Testis (tissue), 3 donors: Measurements from ENCODE around the gene SERP2. TPM values are rescaled to one million over a fixed set of nuclear protein-coding genes. Genes with fewer than 3 reads are reported as not detected.

Source experiments
- DNase-seq: peaks from one replicate; pipeline ENCODE4 v3.0.0-alpha.2; 2019
- H3K27ac ChIP-seq, 2 donors: fragments of 200-600 bp; sonication (generic); one replicate each; pipeline ENCODE4 v1.5.1; 2019
- H3K27me3 ChIP-seq: fragments of 200-600 bp; sonication (generic); one replicate; pipeline ENCODE4 v1.5.1; 2019
- H3K36me3 ChIP-seq: fragments of 200-600 bp; sonication (generic); one replicate; pipeline ENCODE4 v1.5.1; 2017; ENCODE audit warnings: low read depth; ENCODE audit errors: missing control alignments
- H3K4me1 ChIP-seq: fragments of 200-600 bp; sonication (generic); one replicate; pipeline ENCODE4 v1.5.1; 2019
- H3K4me3 ChIP-seq, 2 donors: fragments of 200-600 bp; sonication (generic); one replicate each; pipeline ENCODE4 v1.5.1; 2017 to 2019
- H3K9me3 ChIP-seq: fragments of 200-600 bp; sonication (generic); one replicate; pipeline ENCODE4 v1.5.1; 2017
- POLR2A ChIP-seq: fragments of 450-650 bp; IDR thresholded peaks from one replicate; pipeline ENCODE4 v1.6.1; 2017; ENCODE audit warnings: antibody characterized with exemption, mild to moderate bottlenecking, moderate library complexity
- WGBS, 2 donors: methylation state at CpG; one replicate each; pipeline ENCODE4 v1.1.5; 2018; 5-methylcytosine and 5-hydroxymethylcytosine counted together
- intact Hi-C: fragments of 100-400 bp; cut with DNase I; formaldehyde crosslinking; loops from one replicate; pipeline ENCODE4 v1.15.1; 2023; ENCODE audit warnings: low total_unique reads
- polyA plus RNA-seq: library from polyadenylated mRNA; stranded (reverse); fragments of 350-450 nt; fragmentation: Illumina TruSeq; extraction: RNeasy Lipid Tissue Mini Kit (QIAGEN cat#74804); gene quantifications from one replicate; pipeline ENCODE4 v1.2.3, GENCODE V29; 2014; ENCODE audit warnings: low read depth, low replicate concordance; ENCODE audit not compliant: insufficient read depth
- total RNA-seq, 2 donors: library from RNA; depleted of rRNA; stranded (reverse); fragments of >200 nt; gene quantifications; one replicate each; pipeline ENCODE4 v1.2.3, GENCODE V29; 2016
- TF ChIP-seq, protein P1 (sequence below), 3 experiments: fragments of 450-650 bp in 2 of 3; fragments of 200-600 bp in 1 of 3; sonication (generic) in 1 of 3; IDR thresholded peaks; one replicate each; pipeline ENCODE4 v1.5.1; 2016 to 2019; ENCODE audit warnings: antibody characterized with exemption in 3 of 3, mild to moderate bottlenecking in 2 of 3, moderate library complexity in 1 of 3

SERP2 gene
- total and polyA plus RNA-seq, 3 donors from 2014 or later = 23.5 to 59.2 (median 31.4) TPM

DNA sequence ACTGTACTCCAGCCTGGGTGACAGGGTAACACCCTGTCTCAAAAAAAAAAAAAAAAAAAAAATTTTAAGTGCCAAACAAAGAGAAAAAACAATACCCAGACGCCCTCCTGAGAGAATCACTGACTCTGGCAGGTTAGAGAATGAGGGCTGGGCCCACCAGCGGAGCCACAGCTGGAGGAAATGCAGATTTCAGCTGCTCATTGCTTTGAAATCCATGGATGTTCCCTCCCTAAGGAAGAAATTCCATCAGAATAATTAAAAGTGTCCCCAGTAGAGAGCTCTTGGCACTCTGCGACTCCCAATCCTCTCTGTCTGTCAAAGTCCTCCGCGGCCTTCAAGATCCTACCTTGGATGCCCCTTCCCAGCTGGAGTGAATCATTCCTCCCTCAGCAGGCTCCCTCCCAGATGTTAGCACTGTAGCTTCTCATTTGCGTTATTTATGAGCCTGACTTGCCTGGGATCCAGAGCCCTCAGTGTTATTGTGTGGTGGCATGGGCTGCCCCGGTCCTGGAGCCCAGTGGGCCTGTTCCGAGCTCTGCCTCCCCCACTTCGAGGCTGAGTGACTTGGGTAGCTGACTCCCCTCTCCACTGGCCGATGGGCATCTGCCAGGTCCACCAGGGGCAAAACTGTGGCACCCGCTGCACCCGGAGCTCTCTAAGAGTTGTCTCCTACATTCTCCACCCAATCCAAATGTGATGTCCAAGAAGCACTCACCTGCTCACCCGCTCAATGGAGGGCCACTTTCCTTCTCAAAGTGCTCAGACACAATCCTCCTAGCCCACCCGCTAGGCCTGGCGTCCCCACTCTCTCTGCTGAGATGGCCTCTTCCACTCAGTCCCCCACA lies 47.0 kb downstream of the SERP2 start:
- intact Hi-C loops = no loop called here
- no peaks in the 10 kb centered on the region for H3K9me3 ChIP-seq
- TF ChIP-seq, protein P1, sequence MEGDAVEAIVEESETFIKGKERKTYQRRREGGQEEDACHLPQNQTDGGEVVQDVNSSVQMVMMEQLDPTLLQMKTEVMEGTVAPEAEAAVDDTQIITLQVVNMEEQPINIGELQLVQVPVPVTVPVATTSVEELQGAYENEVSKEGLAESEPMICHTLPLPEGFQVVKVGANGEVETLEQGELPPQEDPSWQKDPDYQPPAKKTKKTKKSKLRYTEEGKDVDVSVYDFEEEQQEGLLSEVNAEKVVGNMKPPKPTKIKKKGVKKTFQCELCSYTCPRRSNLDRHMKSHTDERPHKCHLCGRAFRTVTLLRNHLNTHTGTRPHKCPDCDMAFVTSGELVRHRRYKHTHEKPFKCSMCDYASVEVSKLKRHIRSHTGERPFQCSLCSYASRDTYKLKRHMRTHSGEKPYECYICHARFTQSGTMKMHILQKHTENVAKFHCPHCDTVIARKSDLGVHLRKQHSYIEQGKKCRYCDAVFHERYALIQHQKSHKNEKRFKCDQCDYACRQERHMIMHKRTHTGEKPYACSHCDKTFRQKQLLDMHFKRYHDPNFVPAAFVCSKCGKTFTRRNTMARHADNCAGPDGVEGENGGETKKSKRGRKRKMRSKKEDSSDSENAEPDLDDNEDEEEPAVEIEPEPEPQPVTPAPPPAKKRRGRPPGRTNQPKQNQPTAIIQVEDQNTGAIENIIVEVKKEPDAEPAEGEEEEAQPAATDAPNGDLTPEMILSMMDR (IDR thresholded peaks at IDR 0.05) = no peak
- no peak for TF ChIP-seq POLR2A

DNA sequence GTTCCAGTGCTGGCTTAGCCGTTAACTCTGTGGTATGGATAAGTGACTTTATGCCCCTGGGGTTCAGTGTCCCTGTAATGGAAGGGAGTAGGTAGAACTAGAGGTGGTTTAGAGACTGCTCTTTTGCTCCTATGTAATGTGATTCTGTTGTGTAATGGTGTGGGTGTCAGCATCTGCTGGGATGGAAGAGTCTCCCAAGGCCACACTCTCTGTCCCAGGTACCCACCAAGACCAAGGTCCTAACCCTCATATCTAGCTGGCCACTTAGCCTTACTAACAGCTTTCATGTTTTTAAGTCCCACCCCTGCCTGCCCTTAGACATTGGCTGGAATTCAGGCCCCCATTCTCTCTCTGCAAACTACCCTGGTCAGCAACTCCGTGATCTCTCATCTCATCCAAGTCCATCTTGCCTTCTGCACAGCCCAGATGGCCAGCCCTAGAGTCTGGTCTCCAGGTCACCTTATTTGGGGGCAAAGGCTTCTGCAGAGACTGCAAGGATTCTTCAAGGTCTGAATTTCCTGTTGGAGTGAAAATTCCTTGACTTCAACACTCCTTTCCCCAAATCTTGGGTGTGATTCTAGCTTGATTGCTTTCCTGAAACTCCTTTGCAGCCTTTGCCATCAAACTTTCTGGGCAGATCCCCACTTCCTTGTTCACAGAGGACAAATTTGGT lies 48.4 kb downstream of the SERP2 start:
- Histone ChIP-seq H3K4me3 (no peak overlapping the region), H3K27ac (no peak overlapping the region), H3K9me3 (no peaks in the 10 kb centered on the region), H3K36me3 (no peaks in the 10 kb centered on the region), H3K27me3 (no peaks in the 10 kb centered on the region), H3K4me1 (no peaks in the 10 kb centered on the region)
- no peak for TF ChIP-seq POLR2A
- TF ChIP-seq, protein P1 (IDR thresholded peaks at IDR 0.05) = no peak
- WGBS, 2 donors = 88 to 89% methylated on average over 2 of the region's 2 CpGs
- no peak for DNase-seq
- intact Hi-C loops = no loop called here

More for the DNA sequence above, 47.0 kb downstream of the SERP2 start:
- no peaks in the 10 kb centered on the region for H3K36me3 ChIP-seq
- 83 to 89% methylated on average over 15 of the region's 15 CpGs for WGBS, 2 donors
- no peak overlapping the region for H3K4me3 ChIP-seq
- H3K4me1 ChIP-seq = no peaks in the 10 kb centered on the region
- H3K27ac ChIP-seq = no peak overlapping the region
- H3K27me3 ChIP-seq = no peaks in the 10 kb centered on the region
- DNase-seq = no peak

DNA sequence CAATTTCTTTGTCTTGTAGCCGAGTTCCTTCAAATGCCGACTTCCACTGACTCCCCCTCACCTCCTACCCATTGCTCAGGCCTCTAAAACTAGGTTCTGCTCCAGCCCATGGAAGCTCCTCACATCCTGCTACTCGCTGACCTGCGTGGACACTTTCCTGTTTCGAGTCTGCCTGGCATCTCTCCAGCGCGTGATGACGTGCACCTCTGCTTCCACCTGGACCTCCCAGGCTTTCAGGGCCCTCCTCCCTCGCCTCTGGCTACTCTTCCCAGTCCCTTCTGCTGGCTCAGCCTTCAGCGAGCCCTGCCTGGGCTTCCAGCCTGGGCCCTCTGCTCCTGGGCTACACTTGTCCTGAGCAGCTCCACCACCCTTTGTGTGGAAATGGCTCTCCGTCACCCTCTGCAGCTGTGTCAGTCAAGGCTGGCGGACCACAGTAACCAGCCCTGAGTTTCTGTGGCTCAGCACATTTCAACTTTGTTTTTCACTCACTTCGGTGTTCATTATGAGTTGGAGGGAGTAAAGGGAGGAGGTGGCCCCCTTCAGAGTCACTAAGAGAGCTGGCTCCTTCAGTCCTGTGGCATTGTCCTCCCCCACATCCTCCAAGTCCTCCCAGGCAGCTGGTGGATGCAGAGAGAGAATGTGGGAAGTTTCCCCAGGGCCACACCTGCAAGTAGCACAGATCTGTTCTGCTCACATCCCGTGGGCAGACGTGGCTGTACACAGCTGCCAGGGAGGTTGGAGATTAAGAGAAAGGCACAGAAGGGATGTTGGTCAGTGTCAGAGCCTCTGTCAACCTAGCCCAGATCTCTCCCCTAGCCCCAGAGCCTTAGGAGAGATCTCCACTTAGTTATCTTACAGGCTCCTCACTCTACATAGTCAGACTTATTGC lies 49.4 kb downstream of the SERP2 start:
- H3K4me1 ChIP-seq = no peaks in the 10 kb centered on the region
- no peak overlapping the region for H3K27ac ChIP-seq
- intact Hi-C loops = no loop called here
- TF ChIP-seq, protein P1 (IDR thresholded peaks at IDR 0.05) = no peak
- no peak for TF ChIP-seq POLR2A
- 71 to 72% methylated on average over 14 to 15 of the region's 15 CpGs for WGBS, 2 donors
- no peaks in the 10 kb centered on the region for H3K27me3 ChIP-seq
- H3K36me3 ChIP-seq = no peaks in the 10 kb centered on the region
- H3K9me3 ChIP-seq = no peaks in the 10 kb centered on the region
- no peak for DNase-seq
- no peak overlapping the region for H3K4me3 ChIP-seq

DNA sequence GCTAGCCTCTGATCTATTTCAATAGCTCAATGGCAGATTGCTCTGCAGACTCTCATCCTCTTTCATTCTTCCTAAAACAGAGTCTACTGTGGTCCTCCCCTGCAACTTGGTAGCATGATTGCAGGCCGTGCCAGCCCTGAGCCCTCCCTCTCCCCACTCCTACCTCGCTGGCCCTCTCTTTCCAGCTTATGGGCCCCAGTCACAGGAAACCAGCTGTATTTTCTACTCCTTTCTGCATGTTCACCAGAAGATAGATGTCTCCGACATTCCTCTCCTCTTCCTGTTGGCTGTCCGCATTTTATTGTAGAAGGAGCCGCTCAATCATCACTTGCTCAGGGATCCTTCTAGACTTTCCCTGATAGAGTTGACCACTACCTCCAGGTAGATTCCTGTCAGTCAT lies 50.2 kb downstream of the SERP2 start:
- no peak overlapping the region for H3K4me3 ChIP-seq
- no peaks in the 10 kb centered on the region for H3K9me3 ChIP-seq
- no peaks in the 10 kb centered on the region for H3K4me1 ChIP-seq
- H3K27me3 ChIP-seq = no peaks in the 10 kb centered on the region
- no peaks in the 10 kb centered on the region for H3K36me3 ChIP-seq
- H3K27ac ChIP-seq = no peak overlapping the region
- TF ChIP-seq, protein P1 (IDR thresholded peaks at IDR 0.05) = no peak
- no peak for TF ChIP-seq POLR2A
- intact Hi-C loops = no loop called here
- no peak for DNase-seq
- 96 to 97% methylated on average over 5 of the region's 5 CpGs for whole genome bisulfite sequencing, 2 donors
